G401 (cell line): ENCODE results near the gene ZNF397. TPM values are rescaled to one million over a fixed set of nuclear protein-coding genes. Genes with fewer than 3 reads are reported as not detected.
"Not testable (repeated sequence)": the region's sequence is repeated elsewhere in the genome, so short reads cannot be mapped to it uniquely, and the experiment has no call there.

Experiments used
- DNase-seq: peaks from one replicate; pipeline ENCODE4 v3.0.0-alpha.2; 2015; ENCODE audit warnings: low spot score
- in situ Hi-C: cut with HindIII; loops from 2 replicates; pipeline ENCODE4 v1.10.0; 2016; ENCODE audit warnings: low sequenced_read_pairs, mixed read lengths
- total RNA-seq: library from RNA; depleted of rRNA; stranded (reverse); fragments of >200 nt; shearing (Covaris generic); gene quantifications from 2 replicates; pipeline ENCODE4 v1.2.3, GENCODE V29; 2014; rRNA removed

Gene ZNF397
- 6.0 and 9.2 TPM in 2 replicates for total RNA-seq

GRCh38 chr18:35240664-35241447, at the start of gene ZNF397:
Gene ZNF397 (plus strand): TSS chr18:35241034. CDS start chr18:35242471, 1,437 bp downstream.
- in situ Hi-C loops = no loop called here

GRCh38 chr18:35191698-35192025, 49.2 kb upstream of the ZNF397 start:
- in situ Hi-C loops = no loop called here
- no peak for DNase-seq

More at GRCh38 chr18:35240664-35241447, at the start of gene ZNF397:
- peak; percentile 98 for DNase-seq

DNA sequence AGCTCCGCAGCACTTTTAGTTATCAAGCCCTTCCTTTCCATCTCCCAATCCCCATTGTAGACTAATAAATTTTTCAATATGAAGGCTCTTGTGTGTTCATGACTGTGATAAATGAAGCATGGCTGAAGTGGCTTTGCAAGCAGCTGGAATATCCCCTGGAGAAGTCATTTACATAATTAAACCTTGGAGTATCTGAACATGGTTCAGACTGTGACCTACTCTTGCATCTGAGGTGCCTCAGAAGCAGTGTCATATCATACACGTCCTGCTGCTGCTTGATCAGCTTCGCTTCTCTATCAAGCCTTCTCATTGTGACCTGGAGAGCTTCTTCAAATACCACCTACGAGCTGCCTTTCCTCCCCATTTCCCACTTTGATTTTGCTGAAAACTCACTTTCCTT, 48.4 kb upstream of the ZNF397 start:
- in situ Hi-C loops = no loop called here

DNA sequence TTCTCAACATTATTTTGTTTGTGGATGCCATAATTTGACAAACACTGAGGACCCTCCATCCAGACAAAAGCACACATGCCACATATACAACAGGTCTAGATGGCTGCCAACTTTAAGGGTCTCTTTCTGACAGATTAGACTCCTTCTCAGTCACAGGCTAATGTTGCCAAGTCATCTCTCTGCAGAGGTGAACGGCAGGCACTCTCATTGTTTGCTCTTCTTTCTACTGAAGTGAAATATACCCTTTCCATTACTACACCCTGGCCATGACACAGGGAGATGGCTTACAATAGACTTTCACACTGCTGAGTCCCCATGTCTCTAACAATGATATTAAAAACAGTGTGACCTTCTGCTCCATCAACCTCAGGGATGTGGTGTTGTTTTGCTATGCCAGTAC, 47.5 kb upstream of the ZNF397 start:
- DNase-seq = no peak
- in situ Hi-C loops = no loop called here

More for the DNA sequence above, 48.4 kb upstream of the ZNF397 start:
- no peak for DNase-seq

GRCh38 chr18:35197296-35197695, 43.5 kb upstream of the ZNF397 start:
- no peak for DNase-seq
- in situ Hi-C loops = no loop called here

DNA sequence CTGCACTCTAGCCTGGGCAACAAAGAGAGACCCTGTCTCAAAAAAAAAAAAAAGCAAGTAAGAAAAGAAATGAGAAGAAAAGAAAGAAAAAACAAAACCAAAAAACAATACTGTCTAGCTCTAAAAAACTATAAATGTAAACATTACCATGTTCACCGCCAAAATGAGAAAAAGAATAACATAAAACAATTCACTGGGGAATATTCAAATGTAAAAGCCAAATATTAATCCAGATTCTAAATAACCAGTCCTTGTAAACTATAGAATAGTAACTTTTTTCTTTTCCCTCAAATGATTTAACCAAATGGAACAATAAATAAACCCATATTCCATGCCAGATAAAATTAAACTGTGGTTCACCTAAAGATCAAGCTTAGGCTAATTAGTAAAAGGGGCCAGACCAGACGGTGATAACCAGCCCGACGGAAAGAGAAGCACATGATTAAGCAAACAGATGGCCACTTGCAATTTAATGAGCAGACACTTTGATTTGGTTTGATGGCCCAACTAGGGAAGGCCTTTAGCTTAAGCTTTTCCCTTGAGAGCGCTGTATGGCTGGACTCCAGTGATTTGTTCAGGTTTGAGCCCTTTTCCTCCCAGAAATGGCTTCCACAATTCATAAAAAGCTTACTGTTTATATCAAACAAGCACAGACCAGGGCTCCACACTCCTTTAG, 39.4 kb upstream of the ZNF397 start:
- in situ Hi-C loops = no loop called here

DNA sequence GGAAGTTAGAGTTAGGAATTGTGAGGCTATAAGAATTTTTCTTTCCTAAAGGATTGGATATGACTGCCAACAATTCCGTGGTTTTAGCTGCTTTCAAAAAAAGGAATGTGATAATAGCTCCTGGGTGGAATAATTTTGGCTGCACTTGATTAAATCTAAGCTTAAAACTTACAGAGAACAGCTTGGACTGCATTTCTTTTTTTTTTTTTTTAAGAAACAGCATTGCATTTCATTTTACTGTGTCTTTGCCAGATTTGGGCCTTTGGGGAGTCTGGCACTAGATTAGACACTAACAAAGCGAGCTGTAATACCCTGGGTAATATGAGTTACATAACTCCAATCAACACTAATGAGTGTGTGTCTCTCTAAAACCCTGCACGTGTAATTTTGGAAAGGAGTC, 37.8 kb upstream of the ZNF397 start:
- in situ Hi-C loops = no loop called here
- DNase-seq = no peak

More for the DNA sequence above, 39.4 kb upstream of the ZNF397 start:
- peak; percentile 8 for DNase-seq

GRCh38 chr18:35205199-35205712, 35.6 kb upstream of the ZNF397 start:
- no peak for DNase-seq
- in situ Hi-C loops = no loop called here

DNA sequence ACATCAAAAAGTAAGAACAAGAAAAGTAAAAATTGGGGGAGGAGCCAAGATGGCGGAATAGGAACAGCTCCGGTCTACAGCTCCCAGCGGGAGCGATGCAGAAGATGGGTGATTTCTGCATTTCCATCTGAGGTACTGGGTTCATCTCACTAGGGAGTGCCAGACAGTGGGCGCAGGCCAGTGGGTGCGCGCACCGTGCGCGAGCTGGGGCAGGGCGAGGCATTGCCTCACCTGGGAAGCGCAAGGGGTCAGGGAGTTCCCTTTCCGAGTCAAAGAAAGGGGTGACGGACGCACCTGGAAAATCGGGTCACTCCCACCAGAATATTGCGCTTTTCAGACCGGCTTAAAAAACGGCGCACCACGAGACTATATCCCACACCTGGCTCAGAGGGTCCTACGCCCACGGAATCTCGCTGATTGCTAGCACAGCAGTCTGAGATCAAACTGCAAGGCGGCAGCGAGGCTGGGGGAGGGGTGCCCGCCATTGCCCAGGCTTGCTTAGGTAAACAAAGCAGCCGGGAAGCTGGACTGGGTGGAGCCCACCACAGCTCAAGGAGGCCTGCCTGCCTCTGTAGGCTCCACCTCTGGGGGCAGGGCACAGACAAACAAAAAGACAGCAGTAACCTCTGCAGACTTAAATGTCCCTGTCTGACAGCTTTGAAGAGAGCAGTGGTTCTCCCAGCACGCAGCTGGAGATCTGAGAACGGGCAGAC, 34.9 kb upstream of the ZNF397 start:
- DNase-seq, in situ Hi-C loops: not testable (repeated sequence)

DNA sequence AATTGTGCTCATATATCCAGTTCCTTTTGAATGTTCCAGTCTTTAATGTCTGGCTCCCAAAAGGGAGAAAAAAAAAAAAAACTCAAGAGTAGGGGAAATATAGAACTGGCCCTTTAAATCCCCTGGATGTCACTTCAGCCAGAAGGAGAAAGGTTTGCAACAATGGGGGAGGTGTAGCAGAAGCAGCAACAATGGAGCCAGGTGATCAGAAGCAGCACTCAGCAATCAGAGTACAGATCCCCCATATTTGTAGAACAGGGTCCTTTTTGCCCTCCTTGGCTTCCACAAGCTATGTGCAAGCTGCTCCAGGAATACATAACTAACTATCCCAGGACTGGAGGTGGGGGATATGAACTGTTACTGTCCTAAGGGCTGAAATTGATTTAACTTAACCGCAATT, 25.8 kb upstream of the ZNF397 start:
- in situ Hi-C loops = no loop called here
- no peak for DNase-seq

GRCh38 chr18:35216611-35217010, 24.2 kb upstream of the ZNF397 start:
- in situ Hi-C loops, DNase-seq: not testable (repeated sequence)

- in situ Hi-C loops, DNase-seq: not testable (repeated sequence)
Measured at GRCh38 chr18:35219331-35219730, 21.5 kb upstream of the ZNF397 start.

DNA sequence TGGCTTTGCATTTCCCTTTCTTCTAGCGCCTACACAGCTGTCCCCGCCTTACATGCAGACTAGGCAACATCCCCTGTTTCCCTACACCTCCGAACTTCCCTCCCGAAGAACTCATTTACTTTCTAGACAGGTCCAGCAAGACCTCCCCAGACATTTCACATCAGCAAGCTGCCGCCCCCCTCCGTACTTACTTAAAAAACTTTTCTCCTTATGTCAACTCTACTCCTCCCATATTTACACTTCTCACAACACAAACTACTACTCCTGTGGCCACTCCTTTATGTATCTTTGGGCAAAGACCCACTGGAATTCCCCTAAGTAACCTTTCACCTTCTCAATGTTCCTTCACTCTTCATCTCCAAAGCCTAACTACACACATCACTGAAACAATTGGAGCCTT, 20.4 kb upstream of the ZNF397 start:
- in situ Hi-C loops = no loop called here
- DNase-seq = no peak

GRCh38 chr18:35223797-35224196, 17.0 kb upstream of the ZNF397 start:
- in situ Hi-C loops = no loop called here
- DNase-seq = no peak

GRCh38 chr18:35227254-35227653, 13.6 kb upstream of the ZNF397 start:
- in situ Hi-C loops = no loop called here

GRCh38 chr18:35231052-35231451, 9.8 kb upstream of the ZNF397 start:
- in situ Hi-C loops = no loop called here
- peak; percentile 87 for DNase-seq

More at GRCh38 chr18:35227254-35227653, 13.6 kb upstream of the ZNF397 start:
- no peak for DNase-seq

DNA sequence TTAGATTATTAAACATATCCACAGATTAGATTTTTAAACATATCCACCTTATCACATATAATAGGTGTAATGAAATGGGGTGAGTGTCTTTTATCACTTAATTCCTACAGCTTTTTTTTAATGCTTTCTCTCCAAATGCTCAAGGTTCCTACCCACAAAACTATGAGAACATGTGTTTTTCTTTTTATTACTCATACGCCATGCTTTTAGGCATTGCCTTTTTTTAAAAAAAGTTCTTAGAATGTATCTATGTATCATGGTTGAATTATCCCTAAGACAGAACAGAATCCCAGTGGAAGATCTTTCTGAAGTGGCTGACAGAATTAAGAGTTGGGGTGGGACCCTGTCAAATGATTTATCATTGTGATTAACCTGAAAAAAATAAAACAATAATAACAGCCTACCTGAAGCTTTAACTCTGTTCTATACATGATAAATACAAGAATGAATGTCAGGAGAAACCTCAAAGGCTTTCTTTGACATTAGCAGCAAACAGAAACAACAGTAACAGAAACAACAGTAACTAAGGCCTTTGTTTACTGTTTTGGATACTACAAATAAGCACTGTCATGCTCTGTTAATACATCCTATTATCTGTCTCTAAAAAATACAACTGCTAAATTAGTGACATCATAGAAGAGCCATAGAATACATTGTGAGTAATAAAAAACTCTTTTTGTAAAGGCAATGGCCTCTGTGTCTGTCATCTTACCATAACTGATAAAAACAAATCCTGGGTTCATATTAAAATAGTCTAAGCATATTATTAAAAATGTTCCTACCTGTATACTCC, 4.1 kb upstream of the ZNF397 start:
- no peak for DNase-seq
- in situ Hi-C loops = no loop called here

GRCh38 chr18:35239314-35239713, 1.5 kb upstream of the ZNF397 start:
- in situ Hi-C loops = no loop called here

GRCh38 chr18:35241448-35241804, 592 bp downstream of the ZNF397 start:
- DNase-seq = no peak
- in situ Hi-C loops = no loop called here

More at GRCh38 chr18:35239314-35239713, 1.5 kb upstream of the ZNF397 start:
- DNase-seq = no peak
